ENCODE data around the gene ZNRF2. TPM values are rescaled to one million over a fixed set of nuclear protein-coding genes. Genes with fewer than 3 reads are reported as not detected.
"Not testable (repeated sequence)": the region's sequence is repeated elsewhere in the genome, so short reads cannot be mapped to it uniquely, and the experiment has no call there.

ZNRF2 gene
- total RNA-seq, 1 donor from 2014 or later: 11.2 TPM

DNA sequence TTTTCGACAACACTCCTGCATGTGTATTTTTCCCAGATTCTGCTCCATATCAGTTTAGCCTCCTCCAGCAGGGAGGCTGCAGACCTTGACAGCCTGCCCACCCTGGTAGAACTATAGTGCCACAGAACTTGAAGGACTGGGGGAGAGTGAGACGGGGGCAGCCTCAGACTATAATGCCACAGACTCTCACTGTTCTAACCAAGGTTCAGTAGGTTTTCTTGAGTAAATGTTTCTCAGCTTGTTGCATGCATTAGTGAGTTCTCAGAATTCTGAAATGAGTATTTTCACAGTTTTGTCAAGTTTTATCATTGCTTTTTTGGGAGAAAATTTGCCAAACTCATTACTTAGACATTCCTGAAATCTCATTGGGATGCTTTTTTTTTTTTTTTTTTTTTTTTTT is 95.9 kb downstream of the ZNRF2 start:
- Mint-ChIP-seq H3K27ac (no peak overlapping the region), H3K27me3 (no peaks in the 10 kb centered on the region), H3K4me3 (no peak overlapping the region), H3K9me3 (peaks cover 7% of the 10 kb centered on the region), H3K4me1 (ENCODE audit: unreplicated experiment) (no peaks in the 10 kb centered on the region), H3K36me3 (no peaks in the 10 kb centered on the region)
- no peak for DNase-seq (ENCODE audit: extremely low spot score, unreplicated experiment)
- TF ChIP-seq, protein P1, sequence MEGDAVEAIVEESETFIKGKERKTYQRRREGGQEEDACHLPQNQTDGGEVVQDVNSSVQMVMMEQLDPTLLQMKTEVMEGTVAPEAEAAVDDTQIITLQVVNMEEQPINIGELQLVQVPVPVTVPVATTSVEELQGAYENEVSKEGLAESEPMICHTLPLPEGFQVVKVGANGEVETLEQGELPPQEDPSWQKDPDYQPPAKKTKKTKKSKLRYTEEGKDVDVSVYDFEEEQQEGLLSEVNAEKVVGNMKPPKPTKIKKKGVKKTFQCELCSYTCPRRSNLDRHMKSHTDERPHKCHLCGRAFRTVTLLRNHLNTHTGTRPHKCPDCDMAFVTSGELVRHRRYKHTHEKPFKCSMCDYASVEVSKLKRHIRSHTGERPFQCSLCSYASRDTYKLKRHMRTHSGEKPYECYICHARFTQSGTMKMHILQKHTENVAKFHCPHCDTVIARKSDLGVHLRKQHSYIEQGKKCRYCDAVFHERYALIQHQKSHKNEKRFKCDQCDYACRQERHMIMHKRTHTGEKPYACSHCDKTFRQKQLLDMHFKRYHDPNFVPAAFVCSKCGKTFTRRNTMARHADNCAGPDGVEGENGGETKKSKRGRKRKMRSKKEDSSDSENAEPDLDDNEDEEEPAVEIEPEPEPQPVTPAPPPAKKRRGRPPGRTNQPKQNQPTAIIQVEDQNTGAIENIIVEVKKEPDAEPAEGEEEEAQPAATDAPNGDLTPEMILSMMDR (conservative IDR thresholded peaks at IDR 0.05): no peak

- DNase-seq (ENCODE audit: extremely low spot score, unreplicated experiment); H3K4me3 Mint-ChIP-seq; H3K36me3 Mint-ChIP-seq; H3K27ac Mint-ChIP-seq; H3K4me1 Mint-ChIP-seq (ENCODE audit: unreplicated experiment); H3K9me3 Mint-ChIP-seq; H3K27me3 Mint-ChIP-seq: not testable (repeated sequence)
Measured at GRCh38 chr7:30380824-30381223, 96.4 kb downstream of the ZNRF2 start.

DNA sequence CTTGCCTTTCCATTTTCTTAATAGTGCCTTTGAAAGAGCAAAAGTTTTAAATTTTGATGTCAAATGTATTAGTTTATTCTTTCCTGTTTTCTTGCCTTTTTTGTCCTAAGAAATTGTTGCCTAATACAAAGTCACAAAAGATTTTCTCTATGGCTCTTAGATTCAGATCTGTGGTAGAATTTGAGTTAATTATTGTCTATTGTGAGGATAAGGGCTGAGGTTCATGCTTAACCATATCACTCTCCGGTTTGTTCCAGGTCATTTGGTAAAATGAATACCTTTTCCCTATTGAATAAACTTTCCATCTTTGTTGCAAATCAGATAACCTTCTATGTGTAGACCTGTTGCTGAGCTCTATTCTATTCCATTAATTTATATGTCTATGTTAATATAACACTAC is 98.2 kb downstream of the ZNRF2 start:
- H3K27ac Mint-ChIP-seq: no peak overlapping the region
- H3K9me3 Mint-ChIP-seq: peaks cover 7% of the 10 kb centered on the region
- no peak for DNase-seq (ENCODE audit: extremely low spot score, unreplicated experiment)
- H3K4me1 Mint-ChIP-seq (ENCODE audit: unreplicated experiment): no peaks in the 10 kb centered on the region
- no peaks in the 10 kb centered on the region for H3K27me3 Mint-ChIP-seq
- TF ChIP-seq, protein P1 (conservative IDR thresholded peaks at IDR 0.05): no peak
- no peak overlapping the region for H3K4me3 Mint-ChIP-seq
- no peaks in the 10 kb centered on the region for H3K36me3 Mint-ChIP-seq

DNA sequence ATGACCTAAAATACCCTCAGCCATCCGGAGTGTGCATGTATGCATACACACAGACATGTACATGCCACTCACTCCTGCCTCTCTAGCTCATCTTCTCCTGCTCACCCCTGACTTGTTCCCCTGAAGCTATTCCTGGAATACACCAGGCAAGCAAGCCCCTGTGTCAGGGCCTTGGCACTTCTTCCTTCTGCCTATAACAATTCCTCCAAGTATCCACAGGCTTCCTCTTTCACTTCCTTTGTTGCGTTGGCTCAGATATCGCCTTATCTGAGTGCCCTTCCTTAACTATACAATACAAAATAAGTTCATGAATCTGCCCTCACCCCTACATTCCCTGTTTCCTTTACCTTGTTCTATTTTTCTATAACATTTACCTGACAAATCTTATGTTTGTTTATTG is 105.4 kb downstream of the ZNRF2 start:
- Mint-ChIP-seq H3K4me3 (no peak overlapping the region), H3K27ac (no peak overlapping the region), H3K27me3 (no peaks in the 10 kb centered on the region), H3K4me1 (ENCODE audit: unreplicated experiment) (no peaks in the 10 kb centered on the region), H3K9me3 (no peaks in the 10 kb centered on the region), H3K36me3 (peaks cover 7% of the 10 kb centered on the region)
- no peak for DNase-seq (ENCODE audit: extremely low spot score, unreplicated experiment)
- TF ChIP-seq, protein P1 (conservative IDR thresholded peaks at IDR 0.05): no peak

DNA sequence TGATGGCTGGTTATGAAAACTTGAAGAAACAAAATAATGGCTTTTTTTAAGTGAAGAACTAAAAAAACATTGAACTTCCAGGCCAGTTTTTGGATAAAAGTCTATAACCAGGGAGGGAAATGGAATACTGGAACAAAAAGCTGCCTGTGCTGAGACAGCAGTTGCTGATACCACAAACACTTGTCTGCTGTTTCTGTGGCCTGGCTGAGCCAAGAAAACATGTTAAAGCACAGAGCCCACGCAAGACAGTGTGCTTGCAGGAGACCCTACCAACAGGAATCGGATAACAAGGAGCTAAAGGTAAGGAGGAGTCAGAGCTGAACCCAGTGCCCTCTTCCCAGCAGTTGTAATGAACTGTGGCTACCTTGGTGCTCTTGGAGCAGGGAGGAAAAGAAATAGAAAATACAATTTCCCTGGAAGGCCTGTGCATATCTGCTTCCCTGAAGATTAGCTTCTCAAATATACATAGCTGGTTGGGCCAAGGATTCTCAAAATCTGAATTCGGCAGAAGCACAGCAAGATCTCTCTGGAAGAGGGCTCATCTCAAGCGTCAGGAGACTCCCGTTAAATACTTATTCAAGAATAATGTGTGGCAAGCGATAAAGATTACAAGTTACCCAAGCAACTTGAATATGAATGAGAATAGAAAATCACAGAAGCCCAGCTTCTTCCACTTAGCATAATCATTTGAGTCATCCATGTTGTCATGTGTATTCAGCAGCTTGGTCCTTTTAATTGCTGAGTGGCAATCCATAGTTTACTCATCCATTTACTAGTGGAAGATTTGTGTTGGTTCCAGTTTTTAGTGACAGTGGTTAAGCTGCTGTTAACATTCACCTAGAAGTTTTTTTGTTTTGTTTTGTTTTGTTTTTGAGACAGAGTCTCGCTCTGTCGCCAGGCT is 106.6 kb downstream of the ZNRF2 start:
- H3K27ac Mint-ChIP-seq: no peak overlapping the region
- H3K27me3 Mint-ChIP-seq: no peaks in the 10 kb centered on the region

DNA sequence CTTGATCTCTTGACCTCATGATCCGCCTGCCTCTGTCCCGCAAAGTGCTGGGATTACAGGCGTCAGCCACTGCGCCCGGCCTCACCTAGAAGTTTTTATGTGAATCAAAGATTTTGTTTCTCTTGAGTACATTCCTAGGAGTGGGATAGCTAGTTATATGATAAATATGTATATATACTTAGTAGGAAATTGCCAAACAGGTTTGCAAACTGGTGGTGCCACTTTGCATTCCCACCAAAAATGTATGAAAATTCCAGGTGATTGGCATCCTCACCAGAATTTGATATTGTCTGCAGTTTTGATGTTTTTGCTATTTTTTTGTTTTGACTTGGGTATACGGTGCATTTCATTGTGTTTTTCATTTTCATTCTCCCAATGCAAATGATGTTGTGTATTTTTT is 107.4 kb downstream of the ZNRF2 start:
- TF ChIP-seq, protein P1 (conservative IDR thresholded peaks at IDR 0.05): no peak

More for the DNA sequence above, 106.6 kb downstream of the ZNRF2 start:
- TF ChIP-seq, protein P1 (conservative IDR thresholded peaks at IDR 0.05): no peak
- no peaks in the 10 kb centered on the region for H3K4me1 Mint-ChIP-seq (ENCODE audit: unreplicated experiment)
- H3K4me3 Mint-ChIP-seq: no peak overlapping the region
- no peak for DNase-seq (ENCODE audit: extremely low spot score, unreplicated experiment)
- no peaks in the 10 kb centered on the region for H3K9me3 Mint-ChIP-seq
- peaks cover 7% of the 10 kb centered on the region for H3K36me3 Mint-ChIP-seq

More for the DNA sequence above, 107.4 kb downstream of the ZNRF2 start:
- no peaks in the 10 kb centered on the region for H3K9me3 Mint-ChIP-seq
- peaks cover 7% of the 10 kb centered on the region for H3K36me3 Mint-ChIP-seq
- H3K4me1 Mint-ChIP-seq (ENCODE audit: unreplicated experiment): no peaks in the 10 kb centered on the region
- no peak overlapping the region for H3K4me3 Mint-ChIP-seq
- no peak for DNase-seq (ENCODE audit: extremely low spot score, unreplicated experiment)
- no peaks in the 10 kb centered on the region for H3K27me3 Mint-ChIP-seq
- H3K27ac Mint-ChIP-seq: no peak overlapping the region
